PC-3 (cell line): ENCODE measurements around the gene GARIN3. TPM values are rescaled to one million over a fixed set of nuclear protein-coding genes. Genes with fewer than 3 reads are reported as not detected.

Experiments
- total RNA-seq: library from RNA; depleted of rRNA; stranded (reverse); fragments of >200 nt; gene quantifications from 2 replicates; pipeline ENCODE4 v1.2.3, GENCODE V29; 2014; rRNA removed

GARIN3 gene
- total RNA-seq, 1 experiment from 2014 or later = not detected

Other genes starting within 250 kb of the GARIN3 start
- not detected in 2 replicates for gene TIMD4, start 203.0 kb downstream of the GARIN3 start, total RNA-seq
- not detected in 2 replicates for gene HAVCR1, start 107.1 kb downstream of the GARIN3 start, total RNA-seq
- 0.04 TPM in 1 of 2 replicates, not detected in the other for gene HAVCR2, start 57.2 kb downstream of the GARIN3 start, total RNA-seq
- 10.6 and 14.8 TPM in 2 replicates for gene MED7, start 23.4 kb downstream of the GARIN3 start, total RNA-seq
- gene ITK, start 14.6 kb upstream of the GARIN3 start, total RNA-seq = 0.58 and 0.69 TPM in 2 replicates
- 30.4 and 36.0 TPM in 2 replicates for gene CYFIP2, start 99.9 kb upstream of the GARIN3 start, total RNA-seq